Hepatocyte (in vitro differentiated cells): Measurements from ENCODE around the gene STK17A. TPM values are rescaled to one million over a fixed set of nuclear protein-coding genes. Genes with fewer than 3 reads are reported as not detected.
"Not testable (repeated sequence)": the region's sequence is repeated elsewhere in the genome, so short reads cannot be mapped to it uniquely, and the experiment has no call there.

ENCODE experiments used
- DNase-seq: peaks from one replicate; pipeline ENCODE4 v3.0.0-alpha.2; 2016; ENCODE audit warnings: low spot score
- H2AFZ ChIP-seq: fragments of 200-600 bp; sonication (generic); 2 replicates; pipeline ENCODE4 v1.6.0; 2016; ENCODE audit warnings: antibody characterized with exemption, mild to moderate bottlenecking
- H3K27ac ChIP-seq: fragments of 200-600 bp; sonication (generic); 2 replicates; pipeline ENCODE4 v1.5.1; 2016; ENCODE audit warnings: mild to moderate bottlenecking
- H3K27me3 ChIP-seq: fragments of 200-600 bp; sonication (generic); 2 replicates; pipeline ENCODE4 v1.6.1; 2016
- H3K36me3 ChIP-seq: fragments of 200-600 bp; sonication (generic); replicated peaks from 2 replicates; pipeline ENCODE4 v1.5.1; 2016; ENCODE audit warnings: low read depth; ENCODE audit not compliant: insufficient read depth
- H3K4me1 ChIP-seq: fragments of 200-600 bp; sonication (generic); 2 replicates; pipeline ENCODE4 v1.5.1; 2016; ENCODE audit warnings: mild to moderate bottlenecking, moderate library complexity; ENCODE audit not compliant: insufficient read depth
- H3K4me2 ChIP-seq: fragments of 200-600 bp; sonication (generic); 2 replicates; pipeline ENCODE4 v1.6.0; 2016
- H3K4me3 ChIP-seq: fragments of 200-600 bp; sonication (generic); 2 replicates; pipeline ENCODE4 v1.5.1; 2016; ENCODE audit warnings: mild to moderate bottlenecking
- H3K79me2 ChIP-seq: fragments of 200-600 bp; sonication (generic); 2 replicates; pipeline ENCODE4 v1.6.0; 2017; ENCODE audit warnings: mild to moderate bottlenecking
- H3K9me2 ChIP-seq: fragments of 200-600 bp; sonication (generic); replicated peaks from 2 replicates; pipeline ENCODE4 v1.6.0; 2017; ENCODE audit warnings: mild to moderate bottlenecking; ENCODE audit not compliant: insufficient read depth
- H3K9me3 ChIP-seq: fragments of 200-600 bp; sonication (generic); 2 replicates; pipeline ENCODE4 v1.5.1; 2016; ENCODE audit warnings: low read depth, mild to moderate bottlenecking
- H4K20me1 ChIP-seq: fragments of 200-600 bp; sonication (generic); 2 replicates; pipeline ENCODE4 v1.6.0; 2016; ENCODE audit warnings: mild to moderate bottlenecking; ENCODE audit not compliant: insufficient read depth, poor library complexity, severe bottlenecking
- EZH2 ChIP-seq: fragments of 200-600 bp; sonication (generic); IDR thresholded peaks from 2 replicates; pipeline ENCODE4 v1.6.1; 2016; ENCODE audit warnings: antibody characterized with exemption, mild to moderate bottlenecking, borderline replicate concordance
- EZH2phosphoT487 ChIP-seq: fragments of 200-600 bp; sonication (generic); IDR thresholded peaks from one replicate; pipeline ENCODE4 v1.6.1; 2018; ENCODE audit warnings: antibody characterized with exemption, mild to moderate bottlenecking, low read depth, moderate library complexity; ENCODE audit not compliant: unreplicated experiment, severe bottlenecking
- WGBS: methylation state at CpG from one replicate; pipeline ENCODE4 v1.1.6; 2016; ENCODE audit warnings: low lambda C conversion rate; ENCODE audit errors: missing lambda C conversion rate; 5-methylcytosine and 5-hydroxymethylcytosine counted together
- polyA plus RNA-seq: library from polyadenylated mRNA; unstranded; fragments of >200 nt; fragmentation: Nextera tagmentation; extraction: Ambion mirVana; gene quantifications from 2 replicates; pipeline ENCODE4 v1.2.1, GENCODE V29; 2016
- total RNA-seq: library from RNA; depleted of rRNA; stranded (reverse); fragments of >200 nt; gene quantifications from 2 replicates; pipeline ENCODE4 v1.2.3, GENCODE V29; 2014
- TF ChIP-seq, protein P1 (sequence below): fragments of 200-600 bp; sonication (generic); IDR thresholded peaks from 2 replicates; pipeline ENCODE4 v1.5.1; 2016; ENCODE audit warnings: antibody characterized with exemption, mild to moderate bottlenecking; ENCODE audit not compliant: poor library complexity

The STK17A gene
- total and polyA plus RNA-seq, 2 experiments from 2014 or later = 21.1 to 23.6 TPM

DNA sequence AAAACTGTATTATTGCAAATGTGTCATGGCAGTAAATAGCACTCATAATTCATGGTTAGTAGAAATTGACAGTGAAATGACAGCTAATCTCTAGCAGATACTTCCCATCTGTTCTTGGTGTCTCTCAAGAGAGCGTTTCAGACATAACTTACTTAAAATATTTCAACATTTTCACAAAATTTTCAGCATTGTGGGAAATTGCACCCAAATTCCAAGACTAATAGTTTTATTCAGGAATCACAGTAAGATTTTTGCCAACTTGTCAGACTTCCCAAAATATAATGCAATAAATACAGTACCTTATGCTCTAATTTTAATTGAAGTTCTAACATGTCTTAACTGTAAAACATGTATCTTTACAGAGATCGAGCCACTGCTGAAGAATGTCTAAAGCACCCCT, 41.2 kb downstream of the STK17A start:
- H4K20me1 ChIP-seq = no peaks in the 10 kb centered on the region
- no peak for DNase-seq
- TF ChIP-seq EZH2 (no peak), EZH2phosphoT487 (no peak)
- TF ChIP-seq, protein P1, sequence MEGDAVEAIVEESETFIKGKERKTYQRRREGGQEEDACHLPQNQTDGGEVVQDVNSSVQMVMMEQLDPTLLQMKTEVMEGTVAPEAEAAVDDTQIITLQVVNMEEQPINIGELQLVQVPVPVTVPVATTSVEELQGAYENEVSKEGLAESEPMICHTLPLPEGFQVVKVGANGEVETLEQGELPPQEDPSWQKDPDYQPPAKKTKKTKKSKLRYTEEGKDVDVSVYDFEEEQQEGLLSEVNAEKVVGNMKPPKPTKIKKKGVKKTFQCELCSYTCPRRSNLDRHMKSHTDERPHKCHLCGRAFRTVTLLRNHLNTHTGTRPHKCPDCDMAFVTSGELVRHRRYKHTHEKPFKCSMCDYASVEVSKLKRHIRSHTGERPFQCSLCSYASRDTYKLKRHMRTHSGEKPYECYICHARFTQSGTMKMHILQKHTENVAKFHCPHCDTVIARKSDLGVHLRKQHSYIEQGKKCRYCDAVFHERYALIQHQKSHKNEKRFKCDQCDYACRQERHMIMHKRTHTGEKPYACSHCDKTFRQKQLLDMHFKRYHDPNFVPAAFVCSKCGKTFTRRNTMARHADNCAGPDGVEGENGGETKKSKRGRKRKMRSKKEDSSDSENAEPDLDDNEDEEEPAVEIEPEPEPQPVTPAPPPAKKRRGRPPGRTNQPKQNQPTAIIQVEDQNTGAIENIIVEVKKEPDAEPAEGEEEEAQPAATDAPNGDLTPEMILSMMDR = no peak
- H3K79me2 ChIP-seq = no peaks in the 10 kb centered on the region
- no peak overlapping the region for H2AFZ ChIP-seq
- H3K27me3 ChIP-seq = no peaks in the 10 kb centered on the region
- H3K36me3 ChIP-seq = no peaks in the 10 kb centered on the region
- 95% methylated on average over 2 of the region's 2 CpGs for WGBS
- H3K27ac ChIP-seq = no peak overlapping the region
- H3K9me2 ChIP-seq = no peaks in the 10 kb centered on the region
- H3K4me2 ChIP-seq = no peak overlapping the region
- no peaks in the 10 kb centered on the region for H3K9me3 ChIP-seq
- no peak overlapping the region for H3K4me3 ChIP-seq
- no peaks in the 10 kb centered on the region for H3K4me1 ChIP-seq

DNA sequence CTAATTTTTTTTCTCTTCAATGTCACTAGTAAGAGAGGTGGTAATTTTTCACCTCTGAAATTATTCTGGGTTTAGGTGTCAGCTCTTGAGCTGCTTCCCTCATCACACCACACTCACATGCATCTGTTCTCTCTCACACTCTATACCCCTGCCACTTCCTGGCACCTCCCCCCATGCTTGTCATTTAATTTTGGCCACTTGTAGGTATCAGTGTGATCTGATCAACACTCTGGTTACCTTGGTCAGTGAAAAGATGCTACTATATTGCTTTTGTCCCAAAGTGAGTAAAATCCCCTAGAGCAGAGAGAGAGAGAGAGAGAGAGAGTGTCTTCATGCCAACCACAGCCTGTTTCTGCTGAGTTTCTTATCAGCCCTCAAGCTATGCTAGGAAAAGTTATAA, 42.5 kb downstream of the STK17A start:
- DNase-seq = no peak
- Histone ChIP-seq H3K4me2 (no peak overlapping the region), H3K36me3 (no peaks in the 10 kb centered on the region), H3K27ac (no peak overlapping the region), H3K4me1 (no peaks in the 10 kb centered on the region), H3K9me2 (no peaks in the 10 kb centered on the region), H2AFZ (no peak overlapping the region), H4K20me1 (no peaks in the 10 kb centered on the region), H3K27me3 (no peaks in the 10 kb centered on the region), H3K9me3 (no peaks in the 10 kb centered on the region), H3K79me2 (no peaks in the 10 kb centered on the region), H3K4me3 (no peak overlapping the region)
- TF ChIP-seq, protein P1 = no peak

DNA sequence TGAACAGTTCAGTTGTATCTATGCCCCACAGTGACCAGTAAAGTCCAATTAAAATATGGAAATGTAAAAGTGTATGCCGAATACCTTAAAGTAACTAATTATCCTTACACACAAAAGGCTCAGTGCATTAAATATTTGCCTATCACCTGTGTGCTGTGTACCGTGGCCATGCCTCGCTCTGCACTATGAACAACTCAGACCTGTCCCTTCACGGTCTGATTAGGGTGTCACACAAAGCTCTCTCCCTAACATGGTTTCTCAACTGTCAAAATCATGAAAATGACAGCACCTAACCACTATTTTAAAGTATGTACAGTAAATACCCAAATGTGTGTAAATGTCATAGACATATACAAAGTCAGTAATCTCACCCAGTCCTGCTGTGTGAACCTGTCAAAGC, 43.1 kb downstream of the STK17A start:
- Histone ChIP-seq H4K20me1 (no peaks in the 10 kb centered on the region), H3K4me1 (no peaks in the 10 kb centered on the region), H3K4me3 (no peak overlapping the region), H3K4me2 (no peak overlapping the region), H3K27ac (no peak overlapping the region), H3K36me3 (no peaks in the 10 kb centered on the region), H3K79me2 (no peaks in the 10 kb centered on the region), H3K27me3 (no peaks in the 10 kb centered on the region), H3K9me2 (no peaks in the 10 kb centered on the region), H3K9me3 (no peaks in the 10 kb centered on the region), H2AFZ (no peak overlapping the region)
- no peak for DNase-seq
- WGBS = 87% methylated on average over 4 of the region's 4 CpGs
- TF ChIP-seq, protein P1 = no peak

DNA sequence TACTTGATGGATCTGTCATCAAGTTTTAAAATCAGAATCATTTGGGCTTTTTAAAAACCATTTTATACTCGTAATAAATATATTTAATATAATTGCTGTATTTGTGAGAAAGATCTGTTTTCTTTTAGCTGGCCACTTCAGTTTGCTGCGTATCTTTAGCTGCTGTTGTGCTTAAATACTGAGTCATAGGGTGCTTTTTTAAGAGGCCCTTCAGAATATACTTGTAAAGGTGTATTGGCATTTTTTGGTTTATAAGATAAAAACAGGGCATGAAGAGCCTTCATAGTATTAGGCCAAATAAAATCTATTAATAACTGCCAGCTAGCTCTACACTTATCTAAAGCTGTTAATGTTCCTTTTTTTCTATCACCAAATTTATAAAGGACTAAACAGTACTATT, 43.8 kb downstream of the STK17A start:
- no peaks in the 10 kb centered on the region for H4K20me1 ChIP-seq
- no peak overlapping the region for H3K27ac ChIP-seq
- TF ChIP-seq, protein P1 = no peak
- TF ChIP-seq EZH2 (no peak), EZH2phosphoT487 (no peak)
- WGBS = 98% methylated on average over 2 of the region's 2 CpGs
- no peak overlapping the region for H3K4me2 ChIP-seq
- H3K4me1 ChIP-seq = no peaks in the 10 kb centered on the region
- H3K9me3 ChIP-seq = no peaks in the 10 kb centered on the region
- H3K4me3 ChIP-seq = no peak overlapping the region
- no peaks in the 10 kb centered on the region for H3K27me3 ChIP-seq
- no peaks in the 10 kb centered on the region for H3K9me2 ChIP-seq
- no peak overlapping the region for H2AFZ ChIP-seq
- H3K79me2 ChIP-seq = no peaks in the 10 kb centered on the region
- no peak for DNase-seq
- H3K36me3 ChIP-seq = no peaks in the 10 kb centered on the region

DNA sequence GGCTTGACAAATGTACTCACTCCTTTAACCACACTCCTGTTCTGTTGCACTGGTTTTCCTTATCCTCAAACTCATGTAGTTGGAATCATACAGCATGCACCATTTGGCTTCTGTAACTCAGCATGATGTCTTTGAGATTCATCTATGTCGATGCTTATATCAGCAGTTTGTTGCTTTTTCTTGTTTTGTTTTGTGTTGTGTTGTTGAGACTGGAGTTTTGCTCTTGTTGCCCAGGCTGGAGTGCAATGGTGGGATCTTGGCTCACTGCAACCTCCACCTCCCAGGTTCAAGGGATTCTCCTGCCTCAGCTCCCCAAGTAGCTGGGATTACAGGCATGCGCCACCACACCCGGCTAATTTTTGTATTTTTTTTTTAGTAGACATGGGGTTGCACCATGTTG, 44.9 kb downstream of the STK17A start:
- not testable (repeated sequence) for H3K27ac ChIP-seq, H3K4me1 ChIP-seq, DNase-seq, H4K20me1 ChIP-seq, H3K36me3 ChIP-seq, H2AFZ ChIP-seq, H3K79me2 ChIP-seq, H3K4me3 ChIP-seq, H3K4me2 ChIP-seq, H3K27me3 ChIP-seq, H3K9me3 ChIP-seq, H3K9me2 ChIP-seq
- WGBS = 100% methylated on average over 3 of the region's 3 CpGs
